HG03066 (cell line): Measurements from ENCODE around the gene GNPDA2.
"Not testable (repeated sequence)": the region's sequence is repeated elsewhere in the genome, so short reads cannot be mapped to it uniquely, and the experiment has no call there.

Experiments
- ATAC-seq: cut with Tn5 transposase; IDR thresholded peaks from one replicate; pipeline ENCODE4 v1.9.1; 2021; ENCODE audit warnings: low read depth; ENCODE audit not compliant: unreplicated experiment

GNPDA2 gene

GRCh38 chr4:44726038-44726871 is at the start of gene GNPDA2:
TSS of gene GNPDA2 (minus strand) at chr4:44726556. CDS start at chr4:44722207, 4,349 bp downstream.
- peak; percentile 87 for ATAC-seq

DNA sequence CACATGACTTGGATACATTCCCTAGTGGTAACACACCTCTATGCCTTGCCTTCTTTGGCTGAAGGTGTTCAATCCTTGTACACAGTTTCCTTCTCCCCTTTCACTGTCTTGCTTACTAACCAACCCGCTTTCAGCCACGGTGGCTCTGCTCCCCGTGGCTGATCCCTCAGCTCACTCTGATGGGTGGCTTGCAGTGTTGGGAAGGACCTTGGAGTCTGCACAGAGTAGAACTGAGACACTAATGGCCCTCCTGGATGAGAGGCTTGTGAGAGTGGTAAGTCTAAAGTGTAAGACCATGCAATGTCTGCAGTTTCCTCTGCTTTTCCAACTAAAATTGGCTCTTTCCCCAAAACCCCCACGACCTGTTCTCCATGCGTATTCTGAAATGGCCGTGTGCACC is 46.0 kb upstream of the GNPDA2 start:
- no peak for ATAC-seq

GRCh38 chr4:44771789-44772188 is 45.4 kb upstream of the GNPDA2 start:
- no peak for ATAC-seq

DNA sequence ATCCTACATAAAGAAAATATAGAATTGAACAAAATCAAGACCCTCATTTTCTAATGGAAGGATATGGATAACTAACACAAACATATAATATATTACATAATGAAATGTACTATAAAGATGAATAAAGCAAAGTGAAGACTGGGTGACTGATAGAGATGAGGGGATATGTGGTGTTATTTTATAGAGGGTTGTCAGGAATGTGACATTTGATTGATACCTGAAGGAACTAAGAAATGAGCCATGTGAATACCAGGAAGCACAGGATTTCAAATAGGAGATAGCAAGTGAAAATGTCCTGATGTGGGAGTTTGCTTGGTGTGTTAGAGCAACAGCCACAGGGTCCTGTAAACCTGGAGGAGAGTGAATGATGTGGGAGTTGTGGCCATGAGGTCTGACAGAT is 40.1 kb upstream of the GNPDA2 start:
- ATAC-seq = no peak

DNA sequence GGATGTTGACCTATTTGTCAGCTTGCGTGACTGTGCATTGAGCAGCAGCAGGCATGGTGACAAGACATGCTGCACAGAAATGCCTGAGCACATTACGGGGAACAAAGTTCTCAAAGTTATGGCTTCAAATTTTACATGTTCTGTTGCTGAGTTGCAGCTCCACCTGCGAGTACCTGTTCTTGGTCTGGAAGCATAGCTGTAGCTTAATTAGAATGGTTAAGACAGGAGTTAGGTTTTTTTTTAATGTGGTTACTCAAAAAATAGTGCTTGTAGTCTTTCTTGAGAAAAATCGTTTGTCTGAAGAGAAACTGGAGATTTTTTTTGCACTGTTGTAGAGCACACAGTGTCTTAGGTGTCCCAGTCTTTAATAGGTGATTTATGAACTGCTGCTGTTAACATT is 38.8 kb upstream of the GNPDA2 start:
- ATAC-seq = no peak

DNA sequence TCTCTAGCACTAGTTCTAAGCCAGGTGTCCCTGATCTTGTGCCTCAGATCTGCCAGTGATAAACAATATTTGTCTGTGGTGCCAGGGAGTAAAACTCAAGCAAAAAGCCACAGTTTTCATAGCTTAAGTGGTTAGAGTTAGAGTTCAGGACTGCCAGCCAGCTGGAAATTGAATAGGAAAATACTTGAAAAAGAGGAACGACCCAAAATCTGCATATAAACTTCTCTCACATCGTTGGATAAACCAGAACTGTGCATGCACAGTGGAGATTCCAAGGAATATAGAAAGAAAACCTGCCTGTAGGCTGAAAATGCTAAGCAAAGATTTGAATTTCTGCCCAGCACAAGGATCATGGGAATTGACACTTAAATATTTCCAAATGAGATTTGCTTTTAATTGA is 35.0 kb upstream of the GNPDA2 start:
- no peak for ATAC-seq

DNA sequence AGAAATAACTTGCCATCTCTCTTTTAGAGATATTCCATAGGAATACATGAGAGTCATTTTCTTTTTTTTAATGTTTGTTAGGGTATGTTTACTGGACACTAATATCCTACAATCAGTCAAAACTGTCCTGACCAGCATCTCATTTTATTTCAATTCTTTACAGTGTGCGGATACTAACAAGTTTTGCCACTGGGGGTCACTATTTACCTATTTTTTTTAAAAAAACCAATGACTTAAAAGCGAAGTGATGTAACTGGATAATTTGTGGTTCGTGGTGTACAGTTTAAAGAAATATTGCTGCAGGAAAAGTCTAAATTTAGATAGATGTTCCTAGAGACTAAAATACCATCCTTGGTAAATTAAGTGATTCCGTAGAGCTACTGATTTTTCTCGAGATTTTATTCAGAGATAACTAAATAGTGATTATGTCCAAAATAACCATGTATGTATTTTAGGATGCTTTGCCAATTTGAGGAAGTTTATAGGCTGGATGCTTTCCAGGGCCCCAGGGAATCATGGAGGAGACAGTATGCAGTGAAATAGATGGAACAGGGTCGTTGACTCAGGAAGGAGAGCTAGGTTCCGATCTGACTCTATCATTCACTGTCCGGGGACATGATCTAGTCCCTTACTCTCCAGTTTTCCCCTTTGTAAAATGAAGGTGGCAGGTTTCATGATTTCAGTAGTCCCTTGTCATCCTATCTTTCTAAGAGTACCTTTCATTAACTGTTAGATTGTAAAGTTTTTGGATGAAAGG is 34.0 kb upstream of the GNPDA2 start:
- ATAC-seq = peak; percentile 72

- no peak for ATAC-seq
Measured at GRCh38 chr4:44756559-44756958, 30.2 kb upstream of the GNPDA2 start.

DNA sequence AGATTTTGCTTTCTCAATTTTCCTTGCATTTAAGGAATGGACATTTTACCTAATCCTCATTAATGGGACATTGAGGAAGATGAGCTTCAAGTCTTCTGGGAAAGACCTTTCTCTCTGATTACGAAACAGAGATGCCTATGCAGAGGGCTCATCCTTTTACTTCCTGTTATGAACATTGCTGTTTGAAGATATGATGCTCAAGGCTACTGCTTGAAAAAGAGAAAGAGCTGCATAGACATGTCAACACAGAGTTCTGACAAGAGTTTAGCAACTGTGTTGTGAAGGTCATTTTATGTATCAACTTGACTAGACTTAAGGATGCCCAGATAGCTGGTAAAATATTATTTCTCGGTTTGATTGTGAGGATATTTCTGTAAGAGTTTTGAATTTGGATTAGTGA is 13.8 kb upstream of the GNPDA2 start:
- no peak for ATAC-seq

GRCh38 chr4:44738615-44739014 is 12.3 kb upstream of the GNPDA2 start:
- no peak for ATAC-seq

DNA sequence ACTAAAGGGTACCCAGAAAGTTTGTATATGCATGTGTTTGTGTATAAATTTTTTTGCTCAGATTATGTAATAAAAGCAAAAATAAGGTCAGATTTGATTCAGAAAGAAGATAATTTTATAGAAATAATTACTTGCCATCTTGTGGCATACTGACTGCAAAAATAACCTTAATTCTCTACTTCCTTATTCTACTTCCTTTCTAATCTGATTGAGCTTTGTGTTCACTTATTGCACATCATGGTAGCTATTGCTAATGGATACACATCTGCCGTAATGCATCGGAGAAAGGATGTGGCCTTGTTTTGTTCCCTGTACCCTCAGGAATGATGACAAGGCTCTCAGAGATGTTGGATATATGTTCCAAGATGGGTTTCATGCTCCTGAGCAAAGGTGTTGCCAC is 10.5 kb upstream of the GNPDA2 start:
- ATAC-seq = no peak

DNA sequence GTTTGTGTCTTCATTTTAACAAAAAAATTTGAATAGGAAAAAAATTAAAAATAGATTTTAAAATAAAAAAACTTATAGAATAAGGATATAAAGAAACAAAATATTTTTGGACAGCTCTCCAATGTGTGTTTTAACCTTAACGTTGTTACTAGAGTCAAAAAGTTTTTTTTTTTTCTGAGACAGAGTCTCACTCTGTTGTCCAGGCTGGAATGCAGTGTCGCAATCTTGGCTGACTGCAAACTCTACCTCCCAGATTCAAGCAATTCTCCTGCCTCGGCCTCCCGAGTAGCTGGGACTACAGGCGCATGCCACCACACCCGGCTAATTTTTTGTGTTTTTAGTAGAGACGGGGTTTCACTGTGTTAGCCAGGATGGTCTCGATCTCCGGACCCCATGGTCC is 2.3 kb upstream of the GNPDA2 start:
- ATAC-seq = not testable (repeated sequence)

DNA sequence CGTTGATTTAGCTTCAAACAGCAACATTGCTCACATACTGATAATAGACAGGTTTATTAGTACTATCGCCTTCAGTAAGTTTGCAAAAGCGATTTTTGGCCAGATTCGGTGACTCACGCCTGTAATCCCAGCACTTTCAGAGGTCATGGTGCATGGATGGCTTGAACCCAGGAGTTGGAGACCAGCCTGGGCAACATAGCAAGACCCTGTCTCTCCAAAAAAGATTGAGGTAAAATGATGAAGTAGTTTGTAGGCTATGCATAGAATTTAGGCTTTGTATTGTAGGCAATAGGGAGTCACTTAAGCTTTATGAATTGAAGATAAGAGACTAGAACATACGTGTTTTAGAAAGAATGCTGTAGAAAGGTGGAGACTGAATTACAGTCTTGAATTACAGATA is 1.1 kb upstream of the GNPDA2 start:
- no peak for ATAC-seq

DNA sequence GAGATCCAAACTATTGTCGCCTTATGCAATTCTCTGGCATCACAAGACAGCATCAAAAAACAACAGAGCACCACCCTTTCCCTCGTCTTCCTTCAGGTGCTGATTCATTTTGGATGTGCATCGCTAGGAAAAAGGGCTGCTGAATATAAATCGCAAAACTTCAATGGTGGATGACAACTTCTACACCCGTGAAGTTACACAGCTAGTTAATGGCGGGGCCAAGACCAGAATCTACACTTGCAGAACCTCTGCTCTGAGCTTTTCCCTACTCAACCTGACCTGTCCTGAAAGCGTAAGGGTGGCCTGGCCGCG is 674 bp downstream of the GNPDA2 start:
- no peak for ATAC-seq

- ATAC-seq = no peak
Measured at GRCh38 chr4:44725166-44725565, 1.2 kb downstream of the GNPDA2 start.

- no peak for ATAC-seq
Measured at GRCh38 chr4:44722001-44722400, 4.4 kb downstream of the GNPDA2 start.

- ATAC-seq = no peak
Measured at GRCh38 chr4:44720371-44720770, 6.0 kb downstream of the GNPDA2 start.

GRCh38 chr4:44716597-44716996 is 9.8 kb downstream of the GNPDA2 start:
- ATAC-seq = no peak

- no peak for ATAC-seq
Measured at GRCh38 chr4:44713125-44713524, 13.2 kb downstream of the GNPDA2 start.

- ATAC-seq = no peak
Measured at GRCh38 chr4:44704673-44705072, 21.7 kb downstream of the GNPDA2 start.

DNA sequence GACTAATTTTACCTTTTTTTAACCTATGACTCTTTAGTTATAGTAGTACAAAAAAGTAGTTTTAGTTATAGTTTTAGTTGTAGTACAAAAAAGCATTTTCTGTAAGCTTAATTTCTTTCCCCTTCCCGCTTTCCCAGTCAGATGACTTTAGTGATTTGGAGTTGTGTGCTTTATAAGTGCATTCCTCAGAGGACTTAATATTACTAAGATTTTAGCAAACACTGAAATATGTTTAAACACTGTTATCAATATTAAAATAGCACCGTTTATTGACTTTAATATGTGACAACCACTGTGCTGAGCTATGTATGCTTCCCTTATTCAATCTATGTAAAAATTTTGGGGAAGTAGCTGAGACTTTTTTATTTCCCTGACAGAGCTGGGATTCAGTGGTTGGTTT is 25.3 kb downstream of the GNPDA2 start:
- ATAC-seq = no peak

- ATAC-seq = no peak
Measured at GRCh38 chr4:44700427-44700826, 25.9 kb downstream of the GNPDA2 start.
